Fibroblast of peridontal ligament (primary cell): Measurements from ENCODE around the gene MMP15.

ENCODE experiments used
- DNase-seq: peaks from one replicate; pipeline ENCODE4 v3.0.0-alpha.2; 2010; ENCODE audit errors: extremely low read depth

Gene MMP15

GRCh38 chr16:58035356-58036170 lies 10.0 kb downstream of the MMP15 start:
- DNase-seq: no peak

DNA sequence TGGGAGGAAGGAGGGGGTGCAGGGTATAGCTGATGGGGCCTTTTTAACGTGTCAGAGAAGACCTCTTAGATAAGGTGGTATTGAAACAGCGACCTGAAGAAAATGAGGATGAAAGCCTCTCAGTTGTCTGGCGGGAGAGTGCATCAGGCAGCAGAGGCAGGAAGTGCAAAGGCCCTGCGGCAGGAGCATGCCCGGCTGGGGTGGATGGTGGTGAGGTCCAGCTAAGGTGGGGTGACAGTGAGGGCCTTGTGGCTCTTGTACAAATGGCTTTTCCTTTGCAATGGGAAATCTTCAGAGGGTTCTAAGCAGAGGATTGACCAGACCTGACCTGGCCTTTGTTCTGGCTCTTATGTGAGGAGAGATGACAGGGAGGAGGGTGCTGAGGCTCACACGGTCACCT lies 11.4 kb downstream of the MMP15 start:
- DNase-seq: no peak

DNA sequence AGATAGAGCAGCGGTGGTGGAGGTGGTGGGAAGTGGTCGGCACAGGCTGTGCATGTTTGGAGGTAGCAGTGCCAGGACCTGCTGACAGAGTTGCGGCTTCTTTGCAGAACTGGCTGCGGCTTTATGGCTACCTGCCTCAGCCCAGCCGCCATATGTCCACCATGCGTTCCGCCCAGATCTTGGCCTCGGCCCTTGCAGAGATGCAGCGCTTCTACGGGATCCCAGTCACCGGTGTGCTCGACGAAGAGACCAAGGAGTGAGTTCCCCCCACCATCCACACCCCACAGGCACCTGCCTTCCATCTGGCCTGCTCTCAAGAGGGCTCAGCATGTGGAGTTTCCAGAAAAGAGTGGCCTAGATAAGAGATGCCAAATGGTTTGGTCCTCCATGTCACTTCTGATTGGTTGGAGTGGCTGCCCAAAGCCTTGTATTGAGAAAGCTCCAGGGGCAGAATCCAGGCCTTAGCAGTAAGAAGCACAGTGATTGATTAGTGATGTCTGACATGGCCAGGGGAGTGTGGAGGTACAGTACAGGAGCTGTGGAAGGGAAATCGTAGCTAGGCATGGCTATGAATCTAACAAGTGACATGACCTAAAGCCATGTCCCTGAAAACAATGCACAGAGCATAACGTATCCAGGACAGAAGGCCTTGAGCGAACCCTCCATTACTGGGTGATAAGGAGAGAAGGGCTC lies 12.0 kb downstream of the MMP15 start:
- no peak for DNase-seq

DNA sequence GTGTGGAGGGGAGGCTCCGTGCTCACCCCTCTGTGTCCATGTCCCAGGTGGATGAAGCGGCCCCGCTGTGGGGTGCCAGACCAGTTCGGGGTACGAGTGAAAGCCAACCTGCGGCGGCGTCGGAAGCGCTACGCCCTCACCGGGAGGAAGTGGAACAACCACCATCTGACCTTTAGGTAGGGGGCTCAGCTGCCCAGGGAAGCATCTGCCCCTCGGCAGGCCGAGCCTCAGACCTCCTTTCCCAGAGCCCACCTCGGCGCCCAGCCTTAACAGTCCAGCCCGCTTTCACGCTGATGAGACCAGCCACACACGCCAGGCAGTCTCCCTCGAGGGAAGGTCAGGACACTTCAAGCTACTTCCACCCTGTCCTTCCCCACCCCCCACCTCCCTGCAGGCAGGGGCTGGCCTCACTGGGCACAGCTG lies 12.7 kb downstream of the MMP15 start:
- no peak for DNase-seq

DNA sequence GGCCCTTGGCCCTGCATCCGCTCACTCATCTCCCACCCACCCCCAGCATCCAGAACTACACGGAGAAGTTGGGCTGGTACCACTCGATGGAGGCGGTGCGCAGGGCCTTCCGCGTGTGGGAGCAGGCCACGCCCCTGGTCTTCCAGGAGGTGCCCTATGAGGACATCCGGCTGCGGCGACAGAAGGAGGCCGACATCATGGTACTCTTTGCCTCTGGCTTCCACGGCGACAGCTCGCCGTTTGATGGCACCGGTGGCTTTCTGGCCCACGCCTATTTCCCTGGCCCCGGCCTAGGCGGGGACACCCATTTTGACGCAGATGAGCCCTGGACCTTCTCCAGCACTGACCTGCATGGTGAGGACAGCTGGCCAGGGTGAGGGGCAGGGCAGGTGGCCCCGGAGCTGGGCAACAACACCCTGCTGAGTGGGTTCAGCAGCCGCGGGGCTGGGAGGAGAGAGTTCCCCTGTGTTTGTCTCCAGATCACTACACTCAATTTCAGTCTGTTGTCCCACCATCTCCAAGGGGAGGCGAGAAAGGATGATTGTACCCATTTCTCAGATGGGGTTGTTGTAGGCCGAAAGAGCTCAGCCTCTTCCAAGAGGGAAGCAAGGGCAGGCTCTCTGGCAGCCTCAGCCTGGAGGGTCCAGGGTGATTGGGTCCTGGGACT lies 14.4 kb downstream of the MMP15 start:
- DNase-seq: no peak

GRCh38 chr16:58040496-58040846 lies 14.9 kb downstream of the MMP15 start:
- DNase-seq: no peak

DNA sequence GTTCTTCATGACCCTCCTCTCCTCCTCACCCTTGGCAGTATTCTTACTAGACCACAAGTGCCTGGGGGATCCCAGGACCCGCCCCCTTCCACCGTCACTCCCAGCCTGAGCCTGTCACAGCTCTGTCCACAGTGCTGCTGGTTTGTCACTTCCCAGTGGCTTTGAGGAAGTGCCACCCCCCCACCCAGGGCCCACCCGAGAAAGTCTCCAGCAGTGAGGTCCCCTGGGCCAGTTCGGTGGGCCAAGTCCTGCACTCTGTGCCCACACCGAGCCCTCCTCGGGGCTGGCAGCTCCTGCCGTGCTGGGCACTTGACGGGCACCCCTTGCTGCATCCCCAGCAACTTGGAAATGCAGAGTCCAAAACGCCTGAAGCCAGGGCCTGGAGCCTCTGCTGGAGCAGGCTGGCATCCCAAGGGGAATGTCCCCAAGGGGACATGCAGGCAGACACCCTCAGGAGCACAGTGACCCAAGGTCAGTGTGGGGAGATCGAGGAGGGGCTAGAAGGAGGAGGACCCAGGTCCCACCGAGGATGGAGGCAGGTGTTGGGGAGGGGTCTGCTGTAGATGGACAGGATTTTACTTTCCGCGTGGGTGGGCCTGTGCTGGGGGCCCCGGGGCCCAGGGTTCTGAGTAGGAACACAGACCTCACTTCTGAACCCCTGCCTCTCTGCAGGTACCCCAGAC lies 15.5 kb downstream of the MMP15 start:
- no peak for DNase-seq

DNA sequence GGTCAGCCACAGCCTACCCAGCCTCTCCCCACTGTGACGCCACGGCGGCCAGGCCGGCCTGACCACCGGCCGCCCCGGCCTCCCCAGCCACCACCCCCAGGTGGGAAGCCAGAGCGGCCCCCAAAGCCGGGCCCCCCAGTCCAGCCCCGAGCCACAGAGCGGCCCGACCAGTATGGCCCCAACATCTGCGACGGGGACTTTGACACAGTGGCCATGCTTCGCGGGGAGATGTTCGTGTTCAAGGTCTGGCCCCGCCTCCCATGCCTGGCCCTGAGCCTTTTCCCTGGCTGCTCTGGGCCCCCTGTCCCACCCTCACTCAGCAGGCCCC lies 16.0 kb downstream of the MMP15 start:
- no peak for DNase-seq

DNA sequence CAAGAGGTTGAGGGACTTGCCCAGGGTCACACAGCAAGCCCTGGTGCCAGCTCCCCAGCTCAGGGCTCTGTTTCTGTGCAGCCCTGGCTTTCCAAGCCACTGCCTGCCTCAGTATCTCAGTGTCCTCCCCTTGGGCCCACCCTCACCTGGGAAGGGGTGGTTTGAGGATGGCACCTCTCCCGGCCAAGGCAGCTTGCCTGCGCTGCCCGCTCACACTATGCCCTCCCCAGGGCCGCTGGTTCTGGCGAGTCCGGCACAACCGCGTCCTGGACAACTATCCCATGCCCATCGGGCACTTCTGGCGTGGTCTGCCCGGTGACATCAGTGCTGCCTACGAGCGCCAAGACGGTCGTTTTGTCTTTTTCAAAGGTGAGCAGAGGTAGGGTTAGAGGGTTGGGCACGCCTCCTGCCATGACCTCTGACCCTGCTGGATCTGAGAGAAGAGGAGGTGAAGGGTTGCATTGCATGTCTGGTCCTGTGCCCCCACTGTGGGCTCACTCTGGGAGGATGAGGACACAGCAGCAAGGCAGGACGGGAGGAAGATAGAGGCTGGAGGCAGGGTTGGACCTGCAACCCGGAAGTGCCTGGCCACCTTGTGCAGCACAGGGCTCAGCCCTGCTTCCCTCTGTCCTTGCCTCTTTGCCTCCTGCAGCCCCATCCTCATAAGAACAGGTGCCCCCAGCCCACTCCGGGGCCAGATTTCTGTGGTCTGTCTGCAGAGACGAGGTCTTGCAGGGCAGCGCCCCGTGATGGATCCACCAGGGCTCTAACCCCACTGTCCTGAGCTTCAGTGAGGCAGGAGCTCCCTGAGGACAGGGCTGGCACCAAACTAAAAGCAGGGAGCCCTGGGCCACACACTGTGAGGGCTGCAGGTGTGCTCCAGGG lies 16.7 kb downstream of the MMP15 start:
- no peak for DNase-seq

DNA sequence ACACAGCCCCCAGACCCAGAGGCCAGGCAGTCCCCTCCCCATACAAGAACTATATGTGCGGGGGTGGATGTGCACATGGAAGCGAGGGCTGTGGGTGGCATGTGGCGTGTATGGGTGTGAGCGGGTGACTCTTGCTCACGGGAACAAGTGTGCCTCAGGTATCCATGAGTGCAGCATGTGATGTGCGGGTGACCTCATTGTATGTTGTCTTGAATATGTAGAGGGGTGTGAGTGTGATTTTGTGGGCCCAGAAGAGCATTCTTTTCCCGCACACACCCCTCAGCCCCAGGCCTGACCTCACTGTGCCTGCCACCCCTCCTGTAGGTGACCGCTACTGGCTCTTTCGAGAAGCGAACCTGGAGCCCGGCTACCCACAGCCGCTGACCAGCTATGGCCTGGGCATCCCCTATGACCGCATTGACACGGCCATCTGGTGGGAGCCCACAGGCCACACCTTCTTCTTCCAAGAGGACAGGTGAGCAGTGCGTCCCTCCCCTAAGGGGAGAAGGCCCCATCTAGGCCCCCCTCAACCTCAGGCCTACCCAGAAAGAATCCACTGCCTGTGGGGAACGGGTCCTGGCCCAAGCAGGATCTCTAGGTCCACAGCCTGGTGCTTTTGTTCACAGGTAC lies 17.4 kb downstream of the MMP15 start:
- no peak for DNase-seq

GRCh38 chr16:58043571-58044155 lies 18.1 kb downstream of the MMP15 start:
- no peak for DNase-seq

GRCh38 chr16:58044266-58045019 lies 18.9 kb downstream of the MMP15 start:
- no peak for DNase-seq

GRCh38 chr16:58045096-58045495 lies 19.5 kb downstream of the MMP15 start:
- no peak for DNase-seq

DNA sequence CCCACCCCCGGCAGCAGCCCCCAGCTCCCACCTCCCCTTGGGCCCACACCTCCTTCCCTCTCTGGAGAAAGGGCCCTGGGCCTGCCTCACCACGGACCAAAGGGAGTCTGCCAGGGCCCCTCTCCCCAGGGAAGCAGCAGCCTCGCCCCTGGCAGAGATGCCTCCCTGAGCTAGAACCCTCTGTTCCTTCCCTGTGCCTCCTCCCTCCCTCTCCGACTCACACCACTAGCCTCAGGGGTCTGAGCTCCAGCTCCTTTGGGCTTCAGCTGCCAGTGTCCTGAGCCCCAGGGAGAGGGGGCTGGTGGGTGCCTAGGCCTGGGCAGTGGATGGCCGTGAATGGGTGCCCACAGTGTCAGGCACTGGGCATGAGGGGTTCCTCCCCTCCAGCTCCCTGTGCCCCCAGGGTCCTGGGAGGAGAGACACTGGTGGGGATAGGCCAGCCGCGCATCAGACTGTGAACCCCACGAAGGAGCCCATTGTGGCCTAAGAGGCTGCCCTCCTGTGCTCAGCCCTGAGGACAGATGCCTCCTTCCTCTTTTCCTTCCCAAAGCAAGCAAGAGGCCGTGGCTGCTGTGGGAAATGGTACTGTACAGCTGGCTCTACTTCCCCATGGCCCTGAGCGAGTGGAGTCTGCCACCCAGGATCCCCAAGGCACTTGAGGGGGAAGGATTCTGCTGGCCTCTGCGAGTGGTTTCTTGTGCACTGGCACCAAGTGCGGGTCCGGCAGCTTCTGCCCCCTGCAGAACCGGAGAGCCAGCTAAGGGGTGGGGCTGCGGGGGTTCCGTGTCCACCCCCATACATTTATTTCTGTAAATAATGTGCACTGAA lies 20.7 kb downstream of the MMP15 start:
- no peak for DNase-seq

DNA sequence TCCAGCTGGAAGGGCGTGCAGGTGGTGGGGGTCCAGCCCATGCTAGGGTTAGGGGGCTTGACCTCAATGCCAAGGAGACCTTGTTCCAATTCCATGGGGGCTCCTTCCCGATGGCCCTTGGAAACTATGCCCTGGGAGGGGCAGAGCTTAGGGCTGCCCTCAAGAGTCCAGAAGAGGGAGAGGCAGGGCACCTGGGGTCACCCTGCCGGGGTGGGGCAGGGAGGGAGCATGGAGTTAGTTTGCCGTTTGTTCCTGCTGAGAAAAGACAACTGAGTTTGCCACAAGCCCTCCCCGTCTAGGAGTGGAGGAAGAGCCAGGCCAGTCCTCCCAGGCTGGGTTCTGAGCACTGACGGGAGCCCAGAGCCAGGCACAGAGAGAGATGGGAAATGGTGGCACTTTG lies 21.4 kb downstream of the MMP15 start:
- no peak for DNase-seq

DNA sequence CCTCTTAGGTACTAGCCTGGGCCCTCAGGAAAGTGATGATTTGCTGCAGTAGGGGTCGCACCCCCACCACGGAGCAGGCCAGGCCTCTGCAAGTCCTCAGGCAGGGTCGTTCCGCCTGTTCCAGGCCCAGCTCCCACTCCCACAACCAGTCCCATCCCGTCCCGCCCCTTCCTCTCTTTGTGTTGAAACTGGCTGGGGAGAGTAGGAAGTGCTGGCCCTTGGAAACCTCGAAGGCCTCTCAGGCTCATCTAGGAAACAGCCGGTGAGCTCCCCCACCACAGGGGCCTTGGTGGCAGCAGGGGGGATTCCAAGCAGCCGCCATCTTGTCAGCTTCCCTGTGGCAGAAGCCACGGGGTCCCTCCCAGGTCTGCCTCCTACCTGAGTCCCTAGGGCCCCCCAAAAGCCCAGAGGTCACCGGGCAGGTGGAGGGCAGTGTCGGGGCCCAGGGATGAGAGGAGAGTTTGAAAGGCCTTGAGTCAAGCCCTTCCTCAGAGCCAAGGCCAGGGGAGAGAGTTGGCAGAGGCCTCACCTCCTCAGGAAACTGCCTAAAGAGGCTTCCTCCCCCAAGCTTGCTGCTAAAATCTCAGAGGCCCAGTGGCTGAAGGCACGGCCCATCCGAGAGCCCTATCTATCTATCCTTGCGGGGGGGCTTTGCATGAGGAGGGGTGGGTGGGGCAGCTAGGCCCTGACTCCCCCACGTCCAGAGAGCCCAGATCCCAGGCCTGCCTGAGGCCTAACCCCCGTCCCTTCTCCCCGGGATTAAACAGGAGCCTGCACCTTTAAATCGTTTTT lies 22.2 kb downstream of the MMP15 start:
- DNase-seq: no peak

- no peak for DNase-seq
These were observed 23.1 kb downstream of the MMP15 start for GRCh38 chr16:58048494-58049231.
